GM18519 (cell line): ENCODE data around the gene ARHGEF1.
"Not testable (repeated sequence)": the region's sequence is repeated elsewhere in the genome, so short reads cannot be mapped to it uniquely, and the experiment has no call there.

ENCODE experiments used
- ATAC-seq: cut with Tn5 transposase; IDR thresholded peaks from one replicate; pipeline ENCODE4 v1.9.1; 2021; ENCODE audit warnings: mild to moderate bottlenecking, moderate library complexity; ENCODE audit not compliant: unreplicated experiment, low FRiP score

ARHGEF1 gene

DNA sequence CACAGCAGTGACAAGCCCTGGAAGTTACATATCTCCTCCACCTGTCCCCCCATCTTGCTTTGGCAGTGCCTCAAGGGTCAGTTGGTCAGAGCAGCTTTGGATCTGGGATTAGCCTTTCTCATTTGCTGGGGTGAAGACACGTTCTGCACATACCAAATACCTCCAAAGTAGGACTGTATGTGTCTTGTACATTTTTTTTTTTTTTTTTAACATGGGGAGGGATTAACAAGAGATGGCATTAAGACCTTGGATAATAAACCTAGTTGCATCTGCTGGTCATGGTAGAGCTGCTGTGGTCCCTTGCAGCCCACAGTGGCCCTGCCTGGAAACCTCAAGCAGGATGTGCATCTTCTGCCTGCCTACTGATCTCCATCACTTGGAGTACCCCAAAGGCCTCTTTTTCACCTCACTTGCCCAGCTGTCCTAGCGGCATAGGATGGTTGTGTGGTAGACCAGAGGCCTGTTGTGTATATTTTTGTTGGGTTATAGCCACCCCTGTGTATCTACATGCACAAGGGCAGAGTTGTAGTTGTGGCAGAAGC, 20.5 kb upstream of the ARHGEF1 start:
- no peak for ATAC-seq

DNA sequence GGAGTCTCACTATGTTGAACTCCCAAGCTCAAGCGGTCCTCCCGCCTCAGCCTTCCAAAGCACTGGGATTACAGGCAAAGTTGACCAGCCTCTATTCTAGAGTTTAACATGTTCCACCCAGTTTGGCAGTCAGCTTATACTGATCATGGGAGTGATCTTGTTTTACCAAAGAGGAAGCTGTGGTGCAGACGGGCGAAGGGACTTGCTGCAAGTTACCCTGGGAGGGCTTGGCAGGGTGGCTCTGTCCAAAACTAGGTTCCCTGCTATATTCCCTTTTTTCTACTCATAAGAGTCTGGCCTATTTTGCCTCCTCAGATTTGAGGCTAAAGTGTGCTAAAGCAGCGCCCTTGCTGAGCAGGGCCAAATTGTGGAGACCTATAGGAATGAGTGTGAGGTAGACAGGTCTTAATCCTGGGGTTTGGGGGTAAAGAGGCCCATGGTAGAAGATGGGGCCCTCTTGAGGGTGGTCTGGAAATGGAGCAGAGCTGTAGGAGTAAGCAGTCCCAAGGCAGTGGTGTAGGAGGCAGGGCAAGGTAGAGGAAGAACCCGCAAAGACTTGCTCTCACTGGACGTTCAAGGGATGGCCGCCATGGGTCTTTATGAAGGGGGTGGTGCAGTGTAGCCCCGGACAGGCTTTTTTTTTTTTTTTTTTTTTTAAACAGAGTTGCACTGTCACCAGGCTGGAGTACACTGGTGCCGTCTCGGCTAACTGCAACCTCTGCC, 19.6 kb upstream of the ARHGEF1 start:
- no peak for ATAC-seq

DNA sequence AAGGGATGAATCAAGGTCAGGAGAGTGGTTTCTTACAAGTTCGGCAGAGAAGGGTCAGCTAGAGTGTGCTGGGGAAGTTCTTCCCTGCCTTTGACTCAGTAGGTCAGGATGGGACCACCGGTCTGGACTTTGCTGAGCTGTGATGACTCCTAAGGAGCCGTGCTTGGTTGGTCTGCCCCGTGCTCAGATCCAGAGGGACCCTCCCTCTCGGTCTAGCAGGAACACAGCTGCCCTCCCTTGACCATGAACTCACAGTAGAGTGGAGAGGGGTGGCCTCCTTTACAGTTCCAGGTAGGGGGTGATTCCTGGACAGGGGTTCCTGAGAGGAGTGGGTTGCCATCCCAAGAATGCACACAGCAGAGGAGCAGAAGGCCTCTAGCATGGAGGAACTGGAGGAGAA, 18.6 kb upstream of the ARHGEF1 start:
- ATAC-seq, result no peak

DNA sequence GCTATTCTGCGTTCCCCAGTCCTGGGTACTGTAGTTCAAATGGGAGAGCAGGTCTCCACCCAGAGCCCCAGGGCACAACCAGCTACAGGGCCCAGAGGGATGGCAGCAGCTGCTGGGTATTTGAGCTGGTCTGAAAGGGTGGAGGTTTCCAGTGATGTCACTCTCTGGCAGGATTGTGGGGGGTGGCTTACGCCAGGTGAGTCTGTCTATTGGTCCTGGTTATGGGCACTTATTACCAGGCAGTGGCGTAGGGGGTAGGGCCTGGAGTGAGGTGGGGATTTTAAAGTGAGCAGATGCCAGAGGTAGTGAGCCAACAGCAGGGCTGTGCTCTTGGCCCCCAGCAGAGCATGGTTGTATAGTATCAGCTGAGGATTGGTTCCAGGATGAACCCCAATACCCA, 16.7 kb upstream of the ARHGEF1 start:
- ATAC-seq, result no peak

DNA sequence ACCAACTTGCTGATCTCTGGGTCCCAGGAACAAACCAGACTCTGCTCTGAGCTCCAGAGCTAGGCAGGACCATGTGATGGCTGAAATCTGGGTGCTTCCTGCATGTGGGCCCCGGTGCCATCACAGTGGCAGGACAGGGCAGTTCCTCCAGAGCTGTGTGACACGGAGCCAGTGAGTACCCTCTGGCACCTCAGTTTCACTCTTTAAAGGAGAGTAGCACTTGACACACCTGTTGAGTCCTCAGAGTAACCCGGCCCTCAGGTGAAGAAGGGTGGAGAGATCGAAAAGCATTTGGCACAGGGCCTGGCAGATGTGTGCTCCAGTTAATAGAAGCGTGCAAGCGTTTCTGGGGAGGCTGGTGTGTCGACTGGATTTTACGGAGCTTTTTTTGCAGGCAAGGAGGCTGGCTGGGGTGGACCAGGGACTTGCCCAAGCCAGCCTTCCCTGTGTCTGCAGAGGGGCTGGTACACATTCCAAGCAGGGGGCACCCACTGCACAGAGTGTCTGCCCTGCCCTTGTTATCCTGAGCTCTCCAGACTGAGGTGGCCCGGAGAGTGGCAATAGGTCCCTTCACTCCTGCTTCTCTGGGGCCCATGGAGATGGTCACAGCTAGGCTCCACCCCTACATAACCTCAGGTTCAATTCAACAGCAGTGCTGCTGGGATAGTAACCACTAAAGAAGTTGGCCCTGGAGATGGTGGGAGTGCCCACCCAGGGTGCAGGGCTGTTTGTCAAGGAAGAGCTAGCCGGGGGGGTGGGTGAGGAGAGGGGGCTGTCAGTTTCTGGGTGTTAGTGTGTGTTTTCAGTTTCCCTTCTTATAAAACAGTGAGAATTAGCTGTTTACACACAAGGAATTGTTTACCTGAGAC, 14.6 kb upstream of the ARHGEF1 start:
- ATAC-seq, result no peak

DNA sequence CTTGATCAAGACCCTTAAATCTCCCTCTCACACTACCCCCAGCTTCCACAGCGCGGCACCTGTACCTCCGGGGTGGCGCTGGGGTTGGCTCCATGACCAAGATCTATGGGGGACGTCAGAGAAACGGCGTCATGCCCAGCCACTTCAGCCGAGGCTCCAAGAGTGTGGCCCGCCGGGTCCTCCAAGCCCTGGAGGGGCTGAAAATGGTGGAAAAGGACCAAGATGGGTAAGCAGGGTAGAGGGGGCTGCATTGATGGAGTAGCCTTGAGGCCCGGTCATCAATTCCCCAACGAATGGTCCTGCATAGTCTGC, 14.0 kb upstream of the ARHGEF1 start:
- ATAC-seq, result no peak

DNA sequence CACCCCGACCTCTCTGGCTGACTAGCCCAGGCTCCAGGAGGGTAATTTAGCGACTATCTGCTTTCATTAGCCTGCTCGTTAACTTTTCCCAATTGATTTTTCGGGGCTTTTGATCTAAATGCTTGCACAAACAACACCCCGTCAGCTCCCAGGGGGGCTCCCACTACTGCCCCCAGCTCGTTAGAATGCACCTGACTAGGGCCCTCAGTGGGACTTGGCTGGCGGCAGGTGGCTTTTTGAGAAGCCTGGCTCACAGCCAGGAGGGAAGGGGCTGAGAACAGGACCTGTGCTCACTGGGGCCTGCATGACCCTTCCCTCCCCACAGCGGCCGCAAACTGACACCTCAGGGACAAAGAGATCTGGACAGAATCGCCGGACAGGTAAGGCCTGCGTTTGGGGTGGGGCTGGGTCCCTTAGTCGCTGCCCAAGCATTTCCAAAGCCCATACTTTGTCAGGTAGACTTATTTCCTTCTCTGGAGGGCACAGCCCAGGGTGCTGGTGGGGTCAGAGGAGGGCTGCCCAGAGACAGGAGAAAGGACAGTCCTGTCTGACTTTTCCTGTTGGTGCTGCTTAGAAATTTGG, 13.5 kb upstream of the ARHGEF1 start:
- no peak for ATAC-seq

DNA sequence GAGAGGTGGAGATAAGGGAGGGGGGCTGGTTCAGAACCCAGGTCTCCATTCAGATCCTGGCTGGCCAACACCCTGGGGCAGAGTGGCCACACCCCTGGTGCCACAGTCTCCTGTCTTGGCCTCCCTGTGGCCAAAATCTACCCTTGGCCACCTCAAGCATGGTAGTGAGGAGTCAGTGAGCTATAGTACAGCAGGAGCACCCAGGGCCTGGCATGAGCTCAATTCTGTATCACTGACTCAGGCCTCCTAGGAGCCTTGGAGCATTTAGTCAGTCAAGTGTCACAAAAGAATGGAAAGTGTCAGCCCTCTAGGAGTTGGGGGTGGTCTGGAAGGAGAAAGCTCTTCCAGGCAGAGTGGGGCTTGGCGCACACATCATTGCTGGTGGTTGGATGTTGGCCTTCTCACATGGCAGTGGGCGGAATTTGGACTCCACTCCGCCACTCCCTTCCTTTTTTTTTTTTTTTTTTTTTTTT, 12.5 kb upstream of the ARHGEF1 start:
- ATAC-seq, result no peak

DNA sequence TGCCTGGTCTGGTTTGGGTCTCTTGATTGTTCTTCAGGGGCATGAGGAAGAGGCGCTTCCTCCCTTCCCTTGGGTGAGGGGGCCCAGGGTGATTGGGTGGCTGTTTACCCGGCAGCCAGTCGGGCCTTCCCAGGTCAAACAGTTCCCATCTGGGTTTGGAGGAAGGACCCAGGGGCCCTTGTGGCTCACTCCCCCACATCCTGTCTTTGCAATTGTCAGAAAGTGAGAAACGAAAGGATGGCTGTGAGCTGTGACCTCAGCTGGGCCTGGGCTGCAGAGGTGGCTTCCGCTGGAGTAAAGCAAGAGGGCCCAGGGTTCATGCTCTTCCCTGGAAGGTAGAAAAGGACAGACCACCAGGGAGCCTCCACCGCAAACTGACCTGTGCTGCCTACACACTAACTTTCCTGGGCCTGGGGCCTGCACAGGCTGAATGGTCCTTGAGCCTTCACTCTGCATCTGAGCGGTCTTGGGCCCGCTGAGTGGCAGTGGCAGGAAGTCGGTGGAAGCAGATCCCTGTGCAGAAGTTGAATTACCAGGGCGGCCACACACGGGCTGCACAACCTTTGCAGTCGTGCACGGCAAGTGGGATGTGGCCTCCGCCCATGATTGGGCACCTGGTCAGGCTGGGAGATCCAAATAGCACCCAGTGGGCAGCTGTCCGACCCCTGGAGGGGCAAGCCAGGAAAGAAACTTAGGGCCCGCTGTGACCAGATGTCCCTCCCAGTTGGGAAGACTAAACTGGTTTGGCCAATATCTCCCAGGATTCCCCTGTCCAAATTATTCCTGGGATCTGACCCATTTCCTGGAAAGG, 11.2 kb upstream of the ARHGEF1 start:
- no peak for ATAC-seq

DNA sequence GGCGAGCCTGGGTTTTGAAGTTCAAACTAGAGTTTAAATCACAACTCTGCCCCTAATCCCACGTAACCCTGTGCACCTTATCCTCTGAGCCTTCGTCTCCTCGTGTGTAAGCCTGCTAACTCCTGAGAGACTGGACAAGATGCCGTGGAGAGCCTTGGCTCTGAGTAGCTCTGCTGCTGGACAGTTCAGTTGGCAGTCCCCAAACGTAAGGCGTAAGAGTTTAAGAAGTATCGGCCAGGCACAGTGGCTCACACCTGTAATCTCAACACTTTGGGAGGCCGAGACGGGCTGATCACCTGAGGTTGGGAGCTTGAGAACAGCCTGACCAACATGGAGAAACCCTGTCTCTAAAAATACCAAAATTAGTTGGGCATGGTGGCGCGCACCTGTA, 10.6 kb upstream of the ARHGEF1 start:
- no peak for ATAC-seq

DNA sequence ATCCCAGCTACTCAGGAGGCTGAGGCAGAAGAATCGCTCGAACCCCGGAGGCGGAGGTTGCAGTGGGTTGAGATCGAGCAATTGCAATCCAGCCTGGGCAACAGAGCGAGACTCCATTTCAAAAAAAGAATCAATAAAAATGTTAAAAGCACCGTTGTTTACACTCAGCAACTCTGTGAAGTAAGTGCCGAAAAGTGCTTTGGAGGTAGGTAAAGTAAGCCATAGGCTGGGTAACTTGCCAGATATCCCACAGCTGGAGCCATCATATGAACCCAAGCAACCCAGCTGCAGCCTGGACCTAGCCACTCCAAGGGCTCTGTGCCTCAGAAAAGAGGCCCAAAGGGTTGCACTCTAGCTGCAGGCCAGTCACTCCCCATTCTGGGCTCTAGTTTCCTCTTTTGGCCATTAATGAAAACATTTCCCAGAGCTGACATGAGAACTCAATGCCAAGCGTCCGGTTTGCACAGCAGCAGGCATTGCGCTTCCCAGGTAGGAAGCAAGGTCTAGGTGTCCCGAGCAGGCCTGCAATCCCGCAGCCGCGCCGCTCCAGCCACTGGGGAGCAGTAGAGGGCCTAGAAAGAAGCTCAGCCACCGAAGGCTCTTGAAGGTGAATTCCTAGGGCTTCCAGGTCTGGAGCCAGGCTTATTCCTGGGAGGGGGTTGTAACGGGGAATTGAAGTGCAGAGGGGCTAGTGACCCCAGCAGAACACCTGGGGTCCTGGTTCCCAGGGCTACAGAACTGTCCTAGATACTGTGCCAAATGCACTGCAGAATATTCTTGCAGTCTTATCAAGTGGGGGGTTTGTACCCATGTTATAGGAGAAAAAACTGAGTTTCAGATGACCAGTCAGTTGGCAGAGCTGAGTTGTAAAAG, 10.0 kb upstream of the ARHGEF1 start:
- ATAC-seq, result no peak

DNA sequence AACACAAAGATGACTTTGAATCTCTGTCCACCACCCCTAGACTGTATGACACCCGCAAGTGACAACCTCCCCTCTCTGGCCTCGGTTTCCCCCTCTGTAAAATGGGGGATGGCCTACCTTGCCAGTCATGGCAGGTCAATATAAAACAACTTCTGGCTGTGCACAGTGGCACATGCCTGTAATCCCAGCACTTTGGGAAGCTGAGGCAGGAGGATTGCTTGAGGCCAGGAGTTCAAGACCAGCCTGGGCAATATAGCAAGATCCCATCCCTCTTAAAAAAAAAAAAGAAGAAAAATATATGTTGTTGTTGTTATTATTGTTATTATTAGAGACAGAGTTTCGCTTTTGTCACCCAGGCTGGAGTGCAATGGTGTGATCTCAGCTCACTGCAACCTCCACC, 7.0 kb upstream of the ARHGEF1 start:
- not testable (repeated sequence) for ATAC-seq

DNA sequence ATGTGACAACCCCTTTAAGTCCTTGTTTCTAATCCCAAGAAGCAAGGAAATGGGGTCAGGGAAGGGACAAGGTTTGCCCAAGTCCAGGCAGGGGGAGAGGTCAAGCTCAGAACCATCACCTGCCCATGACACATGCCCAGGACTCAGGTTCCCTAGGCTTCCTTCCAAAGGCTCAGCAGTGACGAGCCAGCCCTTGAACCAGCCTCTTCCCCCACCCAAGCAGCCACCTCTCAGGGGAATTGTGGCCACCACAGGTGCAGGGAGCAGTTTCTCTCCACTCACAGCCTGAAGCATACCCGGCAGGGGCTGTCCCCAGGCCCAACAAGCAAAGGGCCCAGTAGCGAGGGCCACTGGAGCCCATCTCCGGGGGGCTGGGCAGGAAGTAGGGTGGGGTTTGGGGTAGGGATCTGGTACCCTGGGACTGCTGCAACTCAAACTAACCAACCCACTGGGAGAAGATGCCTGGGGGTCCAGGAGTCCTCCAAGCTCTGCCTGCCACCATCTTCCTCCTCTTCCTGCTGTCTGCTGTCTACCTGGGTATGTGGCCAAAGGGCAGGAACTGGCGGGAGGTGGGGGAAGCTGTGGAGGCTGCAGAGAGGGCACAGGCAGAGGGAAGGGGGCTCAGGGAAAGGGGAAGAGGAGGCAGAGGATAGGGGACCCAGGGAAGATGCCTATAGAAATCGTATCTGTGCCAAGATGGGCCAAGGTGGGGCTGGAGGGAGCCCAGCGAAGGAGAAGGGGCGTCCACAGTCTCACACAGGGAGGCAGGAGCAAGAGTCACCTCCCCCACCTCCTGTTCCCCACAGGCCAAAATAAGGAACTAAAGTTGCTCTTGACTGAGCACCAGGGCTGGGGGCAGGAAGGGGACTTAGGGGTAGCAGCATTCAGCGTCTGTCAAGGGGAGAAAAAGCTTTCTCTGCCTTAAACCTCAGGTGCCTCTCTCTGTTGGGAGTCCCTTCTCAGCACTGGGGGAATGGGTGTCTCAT, 5.8 kb upstream of the ARHGEF1 start, which contains the start of gene CD79A:
CD79A (plus strand) TSS at position 433 of the 986 bp plus-strand sequence; CDS start at position 459, 26 bp downstream.
- peak; percentile 28 for ATAC-seq

DNA sequence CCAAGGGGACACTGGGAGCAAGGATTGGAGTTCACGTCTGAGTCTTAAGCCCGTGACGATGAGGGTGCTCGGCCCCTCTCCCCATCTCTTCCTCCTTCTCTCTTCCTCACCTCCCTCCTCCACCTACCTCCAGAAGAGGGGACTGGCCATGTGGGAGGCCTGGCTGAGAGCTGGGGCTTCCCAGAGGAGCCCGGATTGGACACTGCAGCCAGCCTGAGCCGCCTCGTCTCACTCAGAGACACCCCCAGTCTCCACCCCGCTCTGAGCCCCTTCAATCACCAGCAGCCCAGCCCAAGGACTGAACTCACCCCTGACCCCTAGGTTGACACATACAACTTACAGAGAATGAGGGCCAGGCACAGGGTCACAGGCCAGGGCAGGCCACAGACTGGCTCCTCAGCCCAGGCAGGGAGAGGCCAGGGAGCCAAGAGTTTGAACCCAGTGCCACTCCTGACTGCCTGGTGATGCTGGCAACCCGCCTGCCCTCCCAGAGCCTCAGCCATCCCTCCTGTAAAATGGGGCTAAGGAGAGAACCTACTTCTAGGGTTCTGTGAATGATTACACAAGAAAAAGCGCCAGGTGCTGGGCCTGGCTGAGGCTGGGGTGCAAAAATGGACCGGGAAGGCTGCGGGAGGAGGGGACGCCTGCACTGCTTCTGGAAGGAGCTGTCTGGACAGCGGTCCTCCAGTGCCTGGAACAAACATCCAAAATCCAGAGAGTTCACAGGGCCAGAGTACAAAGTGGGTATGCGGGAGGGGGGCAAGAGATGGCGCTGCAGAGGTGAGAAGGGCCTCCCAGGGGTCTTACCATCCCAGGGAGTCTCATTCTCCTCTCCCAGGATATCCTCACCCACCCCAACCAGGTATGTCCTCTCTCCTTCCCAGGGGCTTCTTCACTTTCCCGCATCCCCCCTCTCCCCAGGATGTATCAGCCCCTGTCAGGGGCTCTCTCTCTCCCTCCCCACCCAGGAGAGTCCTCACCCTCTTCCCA, 4.8 kb upstream of the ARHGEF1 start:
- no peak for ATAC-seq

DNA sequence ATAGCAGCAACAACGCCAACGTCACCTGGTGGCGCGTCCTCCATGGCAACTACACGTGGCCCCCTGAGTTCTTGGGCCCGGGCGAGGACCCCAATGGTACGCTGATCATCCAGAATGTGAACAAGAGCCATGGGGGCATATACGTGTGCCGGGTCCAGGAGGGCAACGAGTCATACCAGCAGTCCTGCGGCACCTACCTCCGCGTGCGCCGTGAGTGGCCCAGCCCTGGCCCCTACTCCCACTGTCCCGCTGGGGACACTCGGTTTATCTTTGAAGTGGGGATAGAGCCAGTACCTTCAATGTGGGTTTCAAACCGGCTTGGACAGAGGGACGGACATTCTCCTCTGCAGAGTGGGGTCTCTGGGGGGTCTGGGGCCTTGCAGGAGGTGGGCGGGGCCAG, 3.9 kb upstream of the ARHGEF1 start:
- ATAC-seq, result no peak

DNA sequence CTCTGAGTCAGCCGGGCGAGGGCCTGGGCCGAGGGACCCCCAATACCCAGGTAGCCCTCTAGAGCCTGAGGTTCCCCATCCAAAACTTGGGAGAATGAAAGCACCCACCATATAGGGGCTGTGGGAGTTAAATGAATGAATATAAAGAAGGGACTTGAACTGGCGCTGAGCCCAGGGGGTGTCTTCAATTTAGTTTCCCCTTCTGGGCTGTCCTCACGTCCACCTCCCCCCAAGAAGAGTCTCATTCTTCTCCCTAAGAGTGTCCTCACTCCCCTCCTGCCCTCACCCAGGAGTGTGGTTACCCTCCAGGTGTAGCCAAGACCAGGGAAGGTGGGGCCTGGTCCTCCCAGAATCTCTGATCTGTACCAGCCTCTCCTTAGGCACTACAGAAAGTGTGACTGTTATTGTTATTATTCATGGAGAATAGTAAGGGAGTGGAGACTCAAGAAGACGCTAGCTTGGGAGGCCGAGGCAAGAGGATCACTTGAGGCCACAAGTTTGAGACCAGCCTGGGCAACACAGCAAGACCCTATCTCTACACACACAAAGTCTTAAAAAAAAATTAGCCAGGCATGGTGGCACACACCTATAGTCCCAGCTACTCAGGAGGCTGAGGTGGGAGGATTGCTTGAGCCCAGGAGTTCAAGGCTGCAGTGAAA, 3.2 kb upstream of the ARHGEF1 start:
- ATAC-seq, result no peak

DNA sequence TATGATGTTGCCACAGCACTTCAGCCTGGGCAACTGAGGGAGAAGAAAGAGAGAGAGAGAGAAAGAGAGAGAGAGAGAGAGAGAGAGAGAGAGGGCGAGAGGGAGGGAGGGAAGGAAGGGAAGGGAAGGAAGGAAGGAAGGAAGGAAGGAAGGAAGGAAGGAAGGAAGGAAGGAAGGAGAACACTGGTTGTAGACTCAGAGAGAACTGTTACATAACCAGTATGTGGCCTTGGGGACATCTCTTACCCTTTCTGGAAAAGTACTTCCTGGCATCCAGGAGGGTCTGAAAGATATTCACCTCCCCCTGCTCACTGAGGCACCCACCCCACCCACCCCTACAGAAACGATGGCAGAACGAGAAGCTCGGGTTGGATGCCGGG, 2.7 kb upstream of the ARHGEF1 start:
- ATAC-seq, result no peak
